ENCODE data around the gene PLA2G4E. TPM values are rescaled to one million over a fixed set of nuclear protein-coding genes. Genes with fewer than 3 reads are reported as not detected.

The PLA2G4E gene
- total RNA-seq, 3 donors from 2014 or later (not counting 1 experiment from before 2014, with no cell fraction given) = not detected

GRCh38 chr15:41983621-41984571 lies 36.9 kb downstream of the PLA2G4E start:
- Histone ChIP-seq H3K9me3 (ENCODE audit: control insufficient read depth, insufficient read depth, low read length) (no peaks in the 10 kb centered on the region), H3K4me1 (ENCODE audit: control insufficient read depth, insufficient read depth, low read length) (no peaks in the 10 kb centered on the region), H3K36me3 (ENCODE audit: control insufficient read depth, insufficient read depth, low read length) (no peaks in the 10 kb centered on the region), H3K27ac (ENCODE audit: low read length) (no peak overlapping the region), H3K27me3 (ENCODE audit: control insufficient read depth, insufficient read depth, low read length) (no peaks in the 10 kb centered on the region), H3K4me3 (ENCODE audit: low read length) (no peak overlapping the region)
- Mint-ChIP-seq H3K27me3 (ENCODE audit: low read depth in 2 of 2) (peaks cover 0 to 5% of the 10 kb centered on the region in 2 donors), H3K27ac (no peak overlapping the region), H3K4me1 (no peaks in the 10 kb centered on the region), H3K9me3 (no peaks in the 10 kb centered on the region), H3K4me3 (no peak overlapping the region), H3K36me3 (no peaks in the 10 kb centered on the region)
- TF ChIP-seq CTCF (IDR thresholded peaks at IDR 0.05) = no peak
- 90% methylated on average over 17 of the region's 17 CpGs for WGBS (ENCODE audit: insufficient coverage)
- ATAC-seq (no peak), DNase-seq (no peak)
- intact Hi-C loops (cut with micrococcal nuclease) = no loop called here

DNA sequence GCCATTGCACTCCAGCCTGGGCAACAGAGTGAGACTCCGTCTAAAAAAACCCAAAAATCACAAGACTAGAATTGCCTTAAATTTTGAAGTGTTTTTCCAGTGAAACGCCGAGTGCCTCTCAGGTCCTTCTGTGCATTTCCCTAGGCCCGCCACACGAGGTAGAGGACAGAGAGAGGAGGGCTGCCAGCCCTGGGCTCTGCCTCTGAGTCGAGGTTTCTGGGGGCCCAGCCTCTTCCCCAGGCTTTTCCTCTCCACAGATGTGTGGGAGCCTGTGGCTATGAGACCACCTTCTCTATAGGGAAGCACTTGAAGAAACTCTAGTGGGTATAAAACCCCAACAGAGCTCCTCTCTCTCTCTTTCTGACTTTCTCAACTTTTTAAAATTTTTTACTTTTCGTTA lies 37.6 kb downstream of the PLA2G4E start:
- H3K4me3 Mint-ChIP-seq = no peak overlapping the region
- H3K27me3 Mint-ChIP-seq (ENCODE audit: low read depth in 2 of 2) = peaks cover 0 to 1% of the 10 kb centered on the region in 2 donors
- Histone ChIP-seq H3K4me3 (ENCODE audit: low read length) (no peak overlapping the region), H3K27me3 (ENCODE audit: control insufficient read depth, insufficient read depth, low read length) (no peaks in the 10 kb centered on the region), H3K4me1 (ENCODE audit: control insufficient read depth, insufficient read depth, low read length) (no peaks in the 10 kb centered on the region), H3K27ac (ENCODE audit: low read length) (no peak overlapping the region), H3K36me3 (ENCODE audit: control insufficient read depth, insufficient read depth, low read length) (no peaks in the 10 kb centered on the region), H3K9me3 (ENCODE audit: control insufficient read depth, insufficient read depth, low read length) (no peaks in the 10 kb centered on the region)
- no peak overlapping the region for H3K27ac Mint-ChIP-seq
- ATAC-seq (no peak), DNase-seq (no peak)
- intact Hi-C loops (cut with micrococcal nuclease) = no loop called here
- 76% methylated on average over 7 of the region's 7 CpGs for WGBS (ENCODE audit: insufficient coverage)
- no peaks in the 10 kb centered on the region for H3K9me3 Mint-ChIP-seq
- no peaks in the 10 kb centered on the region for H3K36me3 Mint-ChIP-seq
- H3K4me1 Mint-ChIP-seq = no peaks in the 10 kb centered on the region
- TF ChIP-seq CTCF (IDR thresholded peaks at IDR 0.05) = no peak

GRCh38 chr15:41982133-41982930 lies 38.5 kb downstream of the PLA2G4E start:
- no peak for TF ChIP-seq CTCF (IDR thresholded peaks at IDR 0.05)
- Mint-ChIP-seq H3K27me3 (ENCODE audit: low read depth in 2 of 2) (peaks cover 0 to 7% of the 10 kb centered on the region in 2 donors), H3K4me1 (no peaks in the 10 kb centered on the region), H3K4me3 (no peak overlapping the region), H3K36me3 (no peaks in the 10 kb centered on the region), H3K9me3 (no peaks in the 10 kb centered on the region), H3K27ac (no peak overlapping the region)
- 90% methylated on average over 10 of the region's 10 CpGs for WGBS (ENCODE audit: insufficient coverage)
- Histone ChIP-seq H3K36me3 (ENCODE audit: control insufficient read depth, insufficient read depth, low read length) (no peaks in the 10 kb centered on the region), H3K9me3 (ENCODE audit: control insufficient read depth, insufficient read depth, low read length) (no peaks in the 10 kb centered on the region), H3K4me1 (ENCODE audit: control insufficient read depth, insufficient read depth, low read length) (no peaks in the 10 kb centered on the region), H3K4me3 (ENCODE audit: low read length) (no peak overlapping the region), H3K27me3 (ENCODE audit: control insufficient read depth, insufficient read depth, low read length) (no peaks in the 10 kb centered on the region), H3K27ac (ENCODE audit: low read length) (no peak overlapping the region)
- intact Hi-C loops (cut with micrococcal nuclease) = no loop called here
- no peak for ATAC-seq
- no peak for DNase-seq

Measured in natural killer cell (primary cell).